Suprapubic skin (tissue), 4 donors: ENCODE data around the gene PDE3B. TPM values are rescaled to one million over a fixed set of nuclear protein-coding genes. Genes with fewer than 3 reads are reported as not detected.
"Not testable (repeated sequence)": the region's sequence is repeated elsewhere in the genome, so short reads cannot be mapped to it uniquely, and the experiment has no call there.

Experiments
- DNase-seq, 2 donors: peaks; one replicate each; pipeline ENCODE4 v3.0.0-alpha.2; 2019; ENCODE audit warnings: low spot score in 2 of 2
- H3K27ac ChIP-seq: fragments of 200-600 bp; sonication (generic); one replicate; pipeline ENCODE4 v1.5.1; 2019
- H3K27me3 ChIP-seq: fragments of 200-600 bp; sonication (generic); one replicate; pipeline ENCODE4 v1.5.1; 2019
- H3K36me3 ChIP-seq: fragments of 200-600 bp; sonication (generic); one replicate; pipeline ENCODE4 v1.5.1; 2019
- H3K4me1 ChIP-seq: fragments of 200-600 bp; sonication (generic); one replicate; pipeline ENCODE4 v1.5.1; 2019
- H3K4me3 ChIP-seq: fragments of 200-600 bp; sonication (generic); one replicate; pipeline ENCODE4 v1.5.1; 2019; ENCODE audit warnings: mild to moderate bottlenecking
- H3K9me3 ChIP-seq: fragments of 200-600 bp; sonication (generic); one replicate; pipeline ENCODE4 v1.5.1; 2019
- EP300 ChIP-seq: sonication (generic); formaldehyde crosslinking; IDR thresholded peaks from one replicate; pipeline ENCODE4 v1.6.1; 2017; ENCODE audit warnings: antibody characterized with exemption
- POLR2A ChIP-seq, 2 donors: fragments of 450-650 bp; IDR thresholded peaks; one replicate each; pipeline ENCODE4 v1.6.1; 2017; ENCODE audit warnings: antibody characterized with exemption in 2 of 2, mild to moderate bottlenecking in 2 of 2, moderate library complexity in 2 of 2
- POLR2AphosphoS5 ChIP-seq, 3 donors: sonication (generic); formaldehyde crosslinking; IDR thresholded peaks; one replicate each; pipeline ENCODE4 v1.6.1; 2017; ENCODE audit warnings: antibody characterized with exemption in 3 of 3
- WGBS: methylation state at CpG from one replicate; pipeline ENCODE4 v1.1.5; 2018; 5-methylcytosine and 5-hydroxymethylcytosine counted together
- total RNA-seq, 4 donors: library from RNA; depleted of rRNA; stranded (reverse); fragments of >200 nt; gene quantifications; one replicate each; pipeline ENCODE4 v1.1.0, GENCODE V29; 2016
- TF ChIP-seq, protein P1 (sequence below), 2 donors: fragments of 200-600 bp in 1 of 2; fragments of 450-650 bp in 1 of 2; sonication (generic) in 1 of 2; IDR thresholded peaks; one replicate each; pipeline ENCODE4 v1.5.1; 2016 to 2019; ENCODE audit warnings: antibody characterized with exemption in 2 of 2, mild to moderate bottlenecking in 1 of 2, moderate library complexity in 1 of 2

The PDE3B gene
- total RNA-seq, 4 donors from 2014 or later, result 1.9 to 6.8 (median 2.7) TPM

DNA sequence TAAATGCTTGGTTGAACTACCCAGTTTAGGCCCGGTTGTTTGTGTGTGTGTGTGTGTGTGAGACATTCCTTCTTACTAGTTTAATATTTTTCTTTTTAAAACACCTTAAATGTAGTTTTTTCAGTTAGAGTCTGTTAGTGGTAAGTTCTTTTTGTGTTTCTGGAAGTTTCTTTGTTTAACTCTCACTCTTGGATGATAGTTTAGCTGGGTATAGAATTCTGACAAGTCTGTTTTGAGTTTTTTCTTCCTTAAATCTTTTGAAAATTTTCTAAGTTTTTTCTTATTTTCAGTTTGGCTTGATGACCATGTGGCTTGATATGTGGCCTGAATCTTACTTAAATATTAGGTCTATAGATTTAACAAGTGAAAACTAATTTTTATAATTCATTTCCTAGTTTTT is 60.1 kb downstream of the PDE3B start:
- DNase-seq, result no peak
- Histone ChIP-seq H3K9me3 (peaks cover 3% of the 10 kb centered on the region), H3K27ac (no peak overlapping the region), H3K4me3 (no peak overlapping the region), H3K27me3 (no peaks in the 10 kb centered on the region), H3K36me3 (no peaks in the 10 kb centered on the region), H3K4me1 (no peaks in the 10 kb centered on the region)
- TF ChIP-seq POLR2AphosphoS5 (IDR thresholded peaks at IDR 0.05) (no peak), POLR2A (IDR thresholded peaks at IDR 0.05) (no peak), EP300 (no peak)
- TF ChIP-seq, protein P1, sequence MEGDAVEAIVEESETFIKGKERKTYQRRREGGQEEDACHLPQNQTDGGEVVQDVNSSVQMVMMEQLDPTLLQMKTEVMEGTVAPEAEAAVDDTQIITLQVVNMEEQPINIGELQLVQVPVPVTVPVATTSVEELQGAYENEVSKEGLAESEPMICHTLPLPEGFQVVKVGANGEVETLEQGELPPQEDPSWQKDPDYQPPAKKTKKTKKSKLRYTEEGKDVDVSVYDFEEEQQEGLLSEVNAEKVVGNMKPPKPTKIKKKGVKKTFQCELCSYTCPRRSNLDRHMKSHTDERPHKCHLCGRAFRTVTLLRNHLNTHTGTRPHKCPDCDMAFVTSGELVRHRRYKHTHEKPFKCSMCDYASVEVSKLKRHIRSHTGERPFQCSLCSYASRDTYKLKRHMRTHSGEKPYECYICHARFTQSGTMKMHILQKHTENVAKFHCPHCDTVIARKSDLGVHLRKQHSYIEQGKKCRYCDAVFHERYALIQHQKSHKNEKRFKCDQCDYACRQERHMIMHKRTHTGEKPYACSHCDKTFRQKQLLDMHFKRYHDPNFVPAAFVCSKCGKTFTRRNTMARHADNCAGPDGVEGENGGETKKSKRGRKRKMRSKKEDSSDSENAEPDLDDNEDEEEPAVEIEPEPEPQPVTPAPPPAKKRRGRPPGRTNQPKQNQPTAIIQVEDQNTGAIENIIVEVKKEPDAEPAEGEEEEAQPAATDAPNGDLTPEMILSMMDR (IDR thresholded peaks at IDR 0.05), result no peak
- 97% methylated on average over 1 of the region's 1 CpG for WGBS

DNA sequence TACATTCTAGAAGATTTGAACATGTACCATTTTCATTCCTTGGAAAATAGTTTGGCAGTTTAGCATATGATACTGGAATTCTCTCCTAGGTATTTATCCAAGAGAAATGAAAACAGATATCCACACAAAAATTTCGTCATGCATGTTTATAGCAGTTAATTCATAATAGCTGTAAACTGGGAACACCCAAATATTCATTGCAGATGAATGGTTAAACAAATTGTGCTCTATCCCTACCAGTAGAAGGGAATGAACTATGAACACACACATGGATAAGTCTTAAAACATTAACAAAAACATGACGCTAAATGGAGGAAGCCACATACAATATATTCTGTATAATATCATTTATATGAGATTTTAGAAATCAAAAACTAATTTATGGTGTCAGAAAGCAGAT is 61.5 kb downstream of the PDE3B start:
- TF ChIP-seq POLR2AphosphoS5 (IDR thresholded peaks at IDR 0.05), result no peak
- TF ChIP-seq POLR2A (IDR thresholded peaks at IDR 0.05), result no peak
- TF ChIP-seq, protein P1 (IDR thresholded peaks at IDR 0.05), result no peak
- no peak for TF ChIP-seq EP300
- Histone ChIP-seq H3K9me3 (peaks cover 3% of the 10 kb centered on the region), H3K27me3 (no peaks in the 10 kb centered on the region), H3K27ac (no peak overlapping the region), H3K36me3 (no peaks in the 10 kb centered on the region), H3K4me3 (no peak overlapping the region), H3K4me1 (no peaks in the 10 kb centered on the region)
- no peak for DNase-seq
- WGBS, result 77% methylated on average over 2 of the region's 2 CpGs

DNA sequence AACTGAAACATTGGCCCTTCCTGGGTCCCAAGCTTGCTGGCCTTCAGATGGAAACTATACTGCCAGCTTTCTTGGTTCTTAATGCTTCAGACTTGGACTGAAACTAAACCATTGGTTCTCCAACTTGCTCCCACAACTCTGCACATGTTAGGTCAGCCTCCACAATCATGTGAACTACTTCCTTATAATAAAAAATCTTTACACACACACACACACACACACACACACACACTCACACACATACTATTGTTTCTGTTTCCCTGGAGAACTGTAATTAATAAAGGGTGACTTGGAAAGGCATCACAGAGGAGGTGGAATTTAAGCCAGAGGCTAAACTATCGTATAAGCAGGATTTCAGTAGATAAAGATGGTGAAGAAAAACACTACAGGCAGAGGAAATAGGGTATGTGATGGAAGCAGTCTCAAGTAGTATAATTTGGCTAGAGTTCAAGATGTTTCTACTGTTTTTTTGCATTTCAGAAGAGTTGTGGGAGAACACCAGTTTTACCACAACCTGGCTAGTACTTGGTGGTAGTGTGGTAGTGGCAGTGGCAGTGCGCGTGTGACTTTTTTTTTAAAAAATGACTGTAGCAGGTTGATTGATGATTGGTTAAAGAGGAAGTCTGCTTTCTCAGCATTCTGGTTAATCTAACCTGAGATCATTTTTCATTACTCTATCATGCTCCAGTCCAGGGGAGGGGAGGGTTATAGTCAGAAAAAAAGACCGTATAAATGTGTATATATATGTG is 70.1 kb downstream of the PDE3B start:
- H3K9me3 ChIP-seq, result no peaks in the 10 kb centered on the region
- no peak for DNase-seq
- no peak overlapping the region for H3K4me3 ChIP-seq
- no peak for TF ChIP-seq POLR2A (IDR thresholded peaks at IDR 0.05)
- TF ChIP-seq EP300, result no peak
- TF ChIP-seq, protein P1 (IDR thresholded peaks at IDR 0.05), result no peak
- no peak for TF ChIP-seq POLR2AphosphoS5 (IDR thresholded peaks at IDR 0.05)
- no peaks in the 10 kb centered on the region for H3K4me1 ChIP-seq
- H3K27ac ChIP-seq, result no peak overlapping the region
- H3K27me3 ChIP-seq, result no peaks in the 10 kb centered on the region
- H3K36me3 ChIP-seq, result no peaks in the 10 kb centered on the region
- WGBS, result 44% methylated on average over 4 of the region's 4 CpGs

DNA sequence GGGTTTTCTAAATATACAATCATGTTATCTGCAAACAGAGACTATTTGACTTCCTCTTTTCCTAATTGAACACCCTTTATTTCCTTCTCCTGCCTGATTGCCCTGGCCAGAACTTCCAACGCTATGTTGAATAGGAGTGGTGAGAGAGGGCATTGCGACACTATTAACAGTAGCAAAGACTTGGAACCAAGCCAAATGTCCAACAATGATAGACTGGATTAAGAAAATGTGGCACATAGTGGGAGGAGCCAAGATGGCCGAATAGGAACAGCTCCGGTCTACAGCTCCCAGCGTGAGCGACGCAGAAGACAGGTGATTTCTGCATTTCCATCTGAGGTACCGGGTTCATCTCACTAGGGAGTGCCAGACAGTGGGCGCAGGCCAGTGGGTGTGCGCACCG is 72.1 kb downstream of the PDE3B start:
- not testable (repeated sequence) for DNase-seq, H3K4me3 ChIP-seq, H3K4me1 ChIP-seq, H3K36me3 ChIP-seq, H3K27ac ChIP-seq, H3K27me3 ChIP-seq, H3K9me3 ChIP-seq
- 79% methylated on average over 7 of the region's 11 CpGs for WGBS

DNA sequence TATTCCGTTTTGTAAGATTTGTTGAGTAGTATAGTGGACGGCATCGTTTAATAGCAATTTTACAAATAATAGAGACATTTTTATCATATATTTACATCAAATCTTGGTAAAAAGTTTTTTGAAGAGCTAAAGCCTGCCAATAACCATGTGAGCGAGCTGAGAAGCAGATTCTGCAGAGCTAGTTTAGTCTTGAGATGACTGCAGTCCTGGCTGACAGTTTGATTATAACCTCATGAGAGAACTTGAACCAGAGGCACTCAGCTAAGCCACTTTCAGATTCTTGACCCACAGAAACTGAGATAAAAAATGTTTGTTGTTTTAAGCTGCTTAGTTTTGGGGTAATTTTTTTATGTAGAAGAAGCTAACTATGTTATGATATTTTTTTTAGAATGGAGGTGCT is 78.9 kb downstream of the PDE3B start:
- Histone ChIP-seq H3K27me3 (no peaks in the 10 kb centered on the region), H3K27ac (no peak overlapping the region), H3K9me3 (no peaks in the 10 kb centered on the region), H3K36me3 (no peaks in the 10 kb centered on the region), H3K4me3 (no peak overlapping the region), H3K4me1 (no peaks in the 10 kb centered on the region)
- TF ChIP-seq POLR2AphosphoS5 (IDR thresholded peaks at IDR 0.05), result no peak
- TF ChIP-seq POLR2A (IDR thresholded peaks at IDR 0.05), result no peak
- TF ChIP-seq EP300, result no peak
- TF ChIP-seq, protein P1 (IDR thresholded peaks at IDR 0.05), result no peak
- DNase-seq, result no peak
- 70% methylated on average over 4 of the region's 4 CpGs for WGBS

DNA sequence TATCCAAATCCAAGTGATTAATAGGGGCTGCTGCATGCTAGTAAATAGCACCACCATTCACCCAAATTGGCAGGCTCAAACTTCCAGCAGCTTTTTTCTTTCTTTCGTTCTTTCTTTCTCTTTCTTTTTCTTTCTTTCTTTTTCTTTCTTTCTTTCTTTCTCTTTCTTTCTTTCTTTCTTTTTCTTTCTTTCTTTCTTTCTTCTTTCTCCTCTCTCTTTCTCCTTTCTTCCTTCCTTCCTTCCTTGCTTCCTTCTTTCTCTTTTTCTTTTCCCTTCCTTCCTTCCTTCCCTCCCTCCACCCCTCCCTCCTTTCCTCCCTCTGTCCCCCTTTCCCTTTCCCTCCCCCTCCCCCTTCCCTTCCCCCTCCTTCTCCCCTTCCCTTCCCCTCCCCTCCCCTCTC is 81.5 kb downstream of the PDE3B start:
- no peak overlapping the region for H3K27ac ChIP-seq
- no peak for DNase-seq
- WGBS, result 100% methylated on average over 1 of the region's 1 CpG
- TF ChIP-seq, protein P1 (IDR thresholded peaks at IDR 0.05), result no peak
- no peak for TF ChIP-seq POLR2A (IDR thresholded peaks at IDR 0.05)
- TF ChIP-seq EP300, result no peak
- TF ChIP-seq POLR2AphosphoS5 (IDR thresholded peaks at IDR 0.05), result no peak
- no peak overlapping the region for H3K4me3 ChIP-seq
- no peaks in the 10 kb centered on the region for H3K4me1 ChIP-seq
- no peaks in the 10 kb centered on the region for H3K9me3 ChIP-seq
- no peaks in the 10 kb centered on the region for H3K36me3 ChIP-seq
- H3K27me3 ChIP-seq, result no peaks in the 10 kb centered on the region
